Smooth muscle cell (in vitro differentiated cells): ENCODE measurements around the gene PIP4K2B. TPM values are rescaled to one million over a fixed set of nuclear protein-coding genes. Genes with fewer than 3 reads are reported as not detected.
A peak's percentile ranks its signal among the peaks of the same experiment; 100 is the strongest.

Experiments used
- DNase-seq: peaks from one replicate; lab custom pipeline; 2025; ENCODE audit not compliant: unreplicated experiment; lab: John Stamatoyannopoulos, UW
- H2AFZ ChIP-seq: fragments of 200-600 bp; sonication (generic); 2 replicates; pipeline ENCODE4 v1.6.0; 2016; ENCODE audit warnings: antibody characterized with exemption, low read depth, mild to moderate bottlenecking
- H3F3A ChIP-seq: fragments of 200-600 bp; sonication (generic); 2 replicates; pipeline ENCODE4 v1.6.0; 2017; ENCODE audit warnings: antibody characterized with exemption, low read depth
- H3K27ac ChIP-seq: fragments of 200-600 bp; sonication (generic); 2 replicates; pipeline ENCODE4 v1.5.1; 2016; ENCODE audit warnings: low read depth, mild to moderate bottlenecking
- H3K27me3 ChIP-seq: fragments of 200-600 bp; sonication (generic); 2 replicates; pipeline ENCODE4 v1.6.1; 2016; ENCODE audit warnings: low read depth, mild to moderate bottlenecking
- H3K36me3 ChIP-seq: fragments of 200-600 bp; sonication (generic); 2 replicates; pipeline ENCODE4 v1.5.1; 2016; ENCODE audit warnings: low read depth
- H3K4me1 ChIP-seq: fragments of 200-600 bp; sonication (generic); 2 replicates; pipeline ENCODE4 v1.5.1; 2016; ENCODE audit warnings: low read depth
- H3K4me2 ChIP-seq: fragments of 200-600 bp; sonication (generic); 2 replicates; pipeline ENCODE4 v1.6.0; 2016; ENCODE audit warnings: mild to moderate bottlenecking
- H3K4me3 ChIP-seq: fragments of 200-600 bp; sonication (generic); 2 replicates; pipeline ENCODE4 v1.5.1; 2016; ENCODE audit warnings: mild to moderate bottlenecking
- H3K79me2 ChIP-seq: fragments of 200-600 bp; sonication (generic); 2 replicates; pipeline ENCODE4 v1.6.0; 2016; ENCODE audit warnings: low read depth, mild to moderate bottlenecking
- H3K9ac ChIP-seq: fragments of 200-600 bp; sonication (generic); 2 replicates; pipeline ENCODE4 v1.6.0; 2016; ENCODE audit warnings: low read depth
- H3K9me3 ChIP-seq: fragments of 200-600 bp; sonication (generic); replicated peaks from 2 replicates; pipeline ENCODE4 v1.5.1; 2016; ENCODE audit warnings: low read depth
- H4K20me1 ChIP-seq: fragments of 200-600 bp; sonication (generic); 2 replicates; pipeline ENCODE4 v1.6.0; 2016; ENCODE audit warnings: low read depth
- WGBS: methylation state at CpG from one replicate; pipeline ENCODE4 v1.1.7; 2016; ENCODE audit warnings: low lambda C conversion rate; 5-methylcytosine and 5-hydroxymethylcytosine counted together
- polyA plus RNA-seq: library from polyadenylated mRNA; unstranded; fragments of >200 nt; fragmentation: Nextera tagmentation; extraction: Ambion mirVana; gene quantifications from 2 replicates; pipeline ENCODE4 v1.2.1, GENCODE V29; 2016
- total RNA-seq: library from RNA; depleted of rRNA; stranded (reverse); fragments of >200 nt; gene quantifications from 2 replicates; pipeline ENCODE4 v1.2.3, GENCODE V29; 2014
- TF ChIP-seq, protein P1 (sequence below): fragments of 200-600 bp; sonication (generic); IDR thresholded peaks from 2 replicates; pipeline ENCODE4 v1.5.1; 2017; ENCODE audit warnings: borderline replicate concordance, mild to moderate bottlenecking, antibody characterized with exemption; ENCODE audit not compliant: insufficient read depth, poor library complexity, severe bottlenecking

Gene PIP4K2B
- 31.9 and 46.5 TPM in 2 replicates for total RNA-seq
- polyA plus RNA-seq: 11.1 and 13.7 TPM in 2 replicates

DNA sequence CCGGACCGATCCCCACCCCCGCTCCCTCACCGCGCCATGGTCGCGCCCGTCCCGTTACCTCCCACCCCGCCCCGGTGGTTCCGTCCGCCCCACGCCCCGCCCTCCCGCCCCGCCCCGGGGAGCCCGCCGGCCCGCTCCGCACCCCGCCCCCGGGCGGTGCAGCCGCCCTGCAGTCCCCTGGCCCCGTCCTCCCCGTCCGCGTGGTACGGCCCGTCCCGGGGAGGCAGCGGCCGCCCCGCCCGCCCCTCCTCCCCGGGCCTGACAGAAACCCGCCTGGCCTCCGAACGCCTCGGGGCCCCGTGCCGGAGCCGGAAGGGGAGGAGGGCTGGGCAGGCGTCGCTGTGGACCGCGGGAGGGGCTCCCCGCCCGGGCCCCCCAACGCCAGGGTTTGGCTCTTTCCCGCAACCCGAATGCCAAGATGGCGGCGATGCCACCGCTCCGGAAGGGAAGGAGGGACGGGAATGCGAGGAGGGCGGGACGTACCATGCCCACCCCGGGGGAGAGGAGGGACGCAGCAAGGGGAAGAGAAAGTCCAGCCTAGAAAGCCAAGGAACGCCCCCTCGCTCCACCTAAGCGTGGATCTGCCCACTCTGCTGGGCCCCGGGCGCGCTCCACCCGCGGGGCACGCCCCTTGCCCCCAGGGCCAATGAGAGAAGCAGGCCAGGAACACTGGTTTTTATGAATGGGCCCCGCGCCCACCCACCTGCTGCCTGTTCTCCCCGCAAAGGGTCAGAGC lies at the start of gene PIP4K2B:
Gene PIP4K2B, minus strand, starts transcription at position 56 of the 736 bp plus-strand sequence. CDS start 132 bp downstream, outside the sequence.
- Histone ChIP-seq H3K4me3 (peak within 1 kb of the TSS; percentile 92), H3K9me3 (no peaks in the 10 kb centered on the region), H3K36me3 (peaks cover 7% of the 10 kb centered on the region), H4K20me1 (peaks cover 42% of the 10 kb centered on the region), H3K79me2 (peaks cover 43% of the 10 kb centered on the region), H3K9ac (peak within 1 kb of the TSS; percentile 100), H3K4me1 (peaks cover 14% of the 10 kb centered on the region), H3K27me3 (no peaks in the 10 kb centered on the region), H3K27ac (peak within 1 kb of the TSS; percentile 99), H3F3A (no peaks in the 10 kb centered on the region), H2AFZ (no peak within 1 kb of the TSS), H3K4me2 (peak within 1 kb of the TSS; percentile 94)
- WGBS: 3% methylated on average over 6 of the region's 76 CpGs
- peak; percentile 92 for DNase-seq
- TF ChIP-seq, protein P1, sequence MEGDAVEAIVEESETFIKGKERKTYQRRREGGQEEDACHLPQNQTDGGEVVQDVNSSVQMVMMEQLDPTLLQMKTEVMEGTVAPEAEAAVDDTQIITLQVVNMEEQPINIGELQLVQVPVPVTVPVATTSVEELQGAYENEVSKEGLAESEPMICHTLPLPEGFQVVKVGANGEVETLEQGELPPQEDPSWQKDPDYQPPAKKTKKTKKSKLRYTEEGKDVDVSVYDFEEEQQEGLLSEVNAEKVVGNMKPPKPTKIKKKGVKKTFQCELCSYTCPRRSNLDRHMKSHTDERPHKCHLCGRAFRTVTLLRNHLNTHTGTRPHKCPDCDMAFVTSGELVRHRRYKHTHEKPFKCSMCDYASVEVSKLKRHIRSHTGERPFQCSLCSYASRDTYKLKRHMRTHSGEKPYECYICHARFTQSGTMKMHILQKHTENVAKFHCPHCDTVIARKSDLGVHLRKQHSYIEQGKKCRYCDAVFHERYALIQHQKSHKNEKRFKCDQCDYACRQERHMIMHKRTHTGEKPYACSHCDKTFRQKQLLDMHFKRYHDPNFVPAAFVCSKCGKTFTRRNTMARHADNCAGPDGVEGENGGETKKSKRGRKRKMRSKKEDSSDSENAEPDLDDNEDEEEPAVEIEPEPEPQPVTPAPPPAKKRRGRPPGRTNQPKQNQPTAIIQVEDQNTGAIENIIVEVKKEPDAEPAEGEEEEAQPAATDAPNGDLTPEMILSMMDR: no peak

DNA sequence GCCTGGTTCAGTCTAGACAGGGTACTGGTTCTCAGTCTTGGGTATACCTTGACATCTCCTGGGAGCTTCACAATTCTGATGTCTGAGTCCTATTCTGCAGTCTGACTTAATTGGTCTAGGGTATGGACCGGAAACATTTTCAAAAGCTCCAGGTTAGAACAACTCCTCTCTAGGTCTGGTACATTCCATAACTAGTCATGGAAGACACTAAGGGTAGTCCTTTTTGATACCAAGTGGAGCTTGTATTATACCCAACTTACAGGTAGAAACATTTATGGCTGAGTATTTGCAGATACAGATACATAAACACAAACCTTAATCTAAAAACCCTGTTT lies 49.2 kb upstream of the PIP4K2B start:
- Histone ChIP-seq H4K20me1 (peaks cover 59% of the 10 kb centered on the region), H3K4me1 (peaks cover 22% of the 10 kb centered on the region), H3K9me3 (no peaks in the 10 kb centered on the region), H3K27me3 (no peaks in the 10 kb centered on the region), H3K36me3 (peaks cover 7% of the 10 kb centered on the region), H3K27ac (no peak overlapping the region), H2AFZ (no peak overlapping the region), H3K9ac (no peak overlapping the region), H3K4me2 (no peak overlapping the region), H3K79me2 (peaks cover 36% of the 10 kb centered on the region), H3F3A (peaks cover 38% of the 10 kb centered on the region), H3K4me3 (no peak overlapping the region)
- TF ChIP-seq, protein P1: no peak
- no peak for DNase-seq
- 100% methylated on average over 1 of the region's 1 CpG for WGBS

GRCh38 chr17:38844261-38844757 lies 45.0 kb upstream of the PIP4K2B start:
- DNase-seq: no peak
- 57% methylated on average over 13 of the region's 13 CpGs for WGBS
- peaks cover 16% of the 10 kb centered on the region for H3F3A ChIP-seq
- no peaks in the 10 kb centered on the region for H3K27me3 ChIP-seq
- peak overlapping the region; percentile 60 for H3K27ac ChIP-seq
- TF ChIP-seq, protein P1: no peak
- H3K4me3 ChIP-seq: no peak overlapping the region
- no peaks in the 10 kb centered on the region for H3K4me1 ChIP-seq
- no peaks in the 10 kb centered on the region for H3K79me2 ChIP-seq
- no peak overlapping the region for H2AFZ ChIP-seq
- H3K4me2 ChIP-seq: no peak overlapping the region
- no peaks in the 10 kb centered on the region for H3K9me3 ChIP-seq
- no peak overlapping the region for H3K9ac ChIP-seq
- H4K20me1 ChIP-seq: peaks cover 20% of the 10 kb centered on the region
- peaks cover 7% of the 10 kb centered on the region for H3K36me3 ChIP-seq

DNA sequence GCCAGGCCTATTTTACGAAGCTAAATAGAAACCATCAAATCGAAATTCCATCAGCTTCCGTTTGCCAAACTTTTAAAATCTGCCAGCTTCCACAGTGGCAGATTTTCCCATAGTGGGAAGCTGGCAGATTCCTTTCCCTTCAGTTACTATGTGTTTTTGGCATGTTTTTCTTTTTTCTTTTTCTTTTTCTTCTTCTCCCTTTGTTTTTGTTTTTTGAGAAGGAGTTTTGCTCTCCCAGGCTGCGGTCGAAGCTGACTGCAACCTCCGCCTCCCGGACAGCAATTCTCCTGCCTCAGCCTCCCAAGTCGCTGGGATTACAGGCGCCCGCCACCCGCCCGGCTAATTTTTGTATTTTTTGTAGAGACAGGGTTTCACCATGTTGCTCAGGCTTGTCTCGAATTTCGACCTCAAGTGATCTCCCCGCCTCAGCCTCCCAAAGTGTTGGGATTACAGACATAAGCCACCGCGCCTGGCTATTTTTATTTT lies 26.4 kb upstream of the PIP4K2B start:
- Histone ChIP-seq H3K9me3 (no peaks in the 10 kb centered on the region), H3K36me3 (no peaks in the 10 kb centered on the region), H3F3A (peaks cover 7% of the 10 kb centered on the region), H2AFZ (peak overlapping the region; percentile 81), H3K27me3 (no peaks in the 10 kb centered on the region), H3K27ac (peak overlapping the region; percentile 100), H3K4me1 (peaks cover 14% of the 10 kb centered on the region), H3K4me2 (peak overlapping the region; percentile 86), H3K9ac (peak overlapping the region; percentile 99), H3K79me2 (peaks cover 37% of the 10 kb centered on the region), H3K4me3 (peak overlapping the region; percentile 80), H4K20me1 (no peaks in the 10 kb centered on the region)
- no peak for DNase-seq
- WGBS: 96% methylated on average over 17 of the region's 17 CpGs
- TF ChIP-seq, protein P1: no peak
